Hepatocyte (in vitro differentiated cells): ENCODE results near the gene SLC35D2.

Experiments used
- EZH2 ChIP-seq: fragments of 200-600 bp; sonication (generic); IDR thresholded peaks from 2 replicates; pipeline ENCODE4 v1.6.1; 2016; ENCODE audit warnings: antibody characterized with exemption, mild to moderate bottlenecking, borderline replicate concordance
- EZH2phosphoT487 ChIP-seq: fragments of 200-600 bp; sonication (generic); IDR thresholded peaks from one replicate; pipeline ENCODE4 v1.6.1; 2018; ENCODE audit warnings: antibody characterized with exemption, mild to moderate bottlenecking, low read depth, moderate library complexity; ENCODE audit not compliant: unreplicated experiment, severe bottlenecking
- TF ChIP-seq, protein P1 (sequence below): fragments of 200-600 bp; sonication (generic); IDR thresholded peaks from 2 replicates; pipeline ENCODE4 v1.5.1; 2016; ENCODE audit warnings: antibody characterized with exemption, mild to moderate bottlenecking; ENCODE audit not compliant: poor library complexity

DNA sequence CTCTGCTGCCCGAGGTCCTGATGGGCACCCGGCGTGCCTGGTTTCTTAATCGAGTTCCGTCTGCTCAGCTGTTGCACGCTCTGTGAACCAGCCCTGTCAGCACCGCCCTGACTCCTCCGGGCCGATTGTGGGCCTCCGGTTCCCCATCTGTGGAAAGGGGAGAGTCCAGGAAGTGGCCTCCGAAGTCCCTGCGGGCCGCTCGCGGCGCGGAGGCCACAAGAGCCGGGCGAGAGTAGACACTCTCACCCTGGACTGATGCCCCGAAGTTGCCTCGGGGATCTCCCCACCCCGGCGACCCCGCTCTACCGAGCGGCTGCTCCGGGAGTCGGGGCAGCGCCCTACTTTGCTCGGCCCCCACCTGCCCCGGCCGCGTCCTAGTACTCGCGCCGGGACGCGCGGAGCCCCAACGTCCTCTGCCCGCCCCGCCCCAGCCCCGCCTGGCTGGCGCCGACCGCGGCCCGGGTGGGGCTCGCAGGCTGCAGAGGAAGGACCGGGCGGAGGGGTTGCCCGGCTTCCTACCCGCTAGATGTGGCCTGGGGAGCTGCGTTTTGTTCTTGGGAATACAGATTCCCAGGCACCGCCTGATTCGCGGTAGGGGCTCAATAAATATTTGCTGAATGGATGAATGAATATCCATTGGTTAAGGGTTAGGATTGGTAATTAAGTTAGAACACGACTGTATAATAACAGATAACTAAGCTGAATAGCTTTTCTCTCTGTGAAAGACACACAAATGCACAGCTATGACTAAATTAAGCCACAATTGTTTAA lies 35.6 kb upstream of the SLC35D2 start:
- TF ChIP-seq, protein P1, sequence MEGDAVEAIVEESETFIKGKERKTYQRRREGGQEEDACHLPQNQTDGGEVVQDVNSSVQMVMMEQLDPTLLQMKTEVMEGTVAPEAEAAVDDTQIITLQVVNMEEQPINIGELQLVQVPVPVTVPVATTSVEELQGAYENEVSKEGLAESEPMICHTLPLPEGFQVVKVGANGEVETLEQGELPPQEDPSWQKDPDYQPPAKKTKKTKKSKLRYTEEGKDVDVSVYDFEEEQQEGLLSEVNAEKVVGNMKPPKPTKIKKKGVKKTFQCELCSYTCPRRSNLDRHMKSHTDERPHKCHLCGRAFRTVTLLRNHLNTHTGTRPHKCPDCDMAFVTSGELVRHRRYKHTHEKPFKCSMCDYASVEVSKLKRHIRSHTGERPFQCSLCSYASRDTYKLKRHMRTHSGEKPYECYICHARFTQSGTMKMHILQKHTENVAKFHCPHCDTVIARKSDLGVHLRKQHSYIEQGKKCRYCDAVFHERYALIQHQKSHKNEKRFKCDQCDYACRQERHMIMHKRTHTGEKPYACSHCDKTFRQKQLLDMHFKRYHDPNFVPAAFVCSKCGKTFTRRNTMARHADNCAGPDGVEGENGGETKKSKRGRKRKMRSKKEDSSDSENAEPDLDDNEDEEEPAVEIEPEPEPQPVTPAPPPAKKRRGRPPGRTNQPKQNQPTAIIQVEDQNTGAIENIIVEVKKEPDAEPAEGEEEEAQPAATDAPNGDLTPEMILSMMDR: no peak
- no peak for TF ChIP-seq EZH2
- TF ChIP-seq EZH2phosphoT487: no peak
